Activated CD4-positive, alpha-beta T cell treated with anti-CD3 and anti-CD28 coated beads for 36 hours (primary cell): ENCODE measurements around the gene C13orf46. TPM values are rescaled to one million over a fixed set of nuclear protein-coding genes. Genes with fewer than 3 reads are reported as not detected.

Experiments
- ATAC-seq: fragments of 200-7000 bp; cut with Tn5 transposase; one replicate; pipeline ENCODE4 v1.10.0; 2021; ENCODE audit warnings: mild to moderate bottlenecking, moderate library complexity
- CTCF ChIA-PET: fragments of 350-600 bp; sonication (Branson Sonifier 250); formaldehyde crosslinking; loops from one replicate; lab custom pipeline; 2021; ENCODE audit warnings: antibody characterized with exemption; lab: Charles Lee
- POLR2A ChIA-PET: fragments of 350-600 bp; sonication (Branson Sonifier 250); formaldehyde crosslinking; loops from one replicate; lab custom pipeline; 2021; ENCODE audit warnings: antibody characterized with exemption, inconsistent platforms; lab: Charles Lee
- DNase-seq: peaks from one replicate; pipeline ENCODE4 v3.0.0-alpha.2; 2020
- H3K27ac Mint-ChIP-seq: one replicate; pipeline ENCODE4 v1.8.0; 2021; ENCODE audit warnings: mixed read lengths
- H3K27me3 Mint-ChIP-seq: one replicate; pipeline ENCODE4 v1.8.0; 2021; ENCODE audit warnings: mixed read lengths
- H3K36me3 Mint-ChIP-seq: one replicate; pipeline ENCODE4 v1.8.0; 2021; ENCODE audit warnings: low read depth, mixed read lengths
- H3K4me1 Mint-ChIP-seq: one replicate; pipeline ENCODE4 v1.8.0; 2021; ENCODE audit warnings: mixed read lengths
- H3K4me3 Mint-ChIP-seq: one replicate; pipeline ENCODE4 v1.8.0; 2021; ENCODE audit warnings: mild to moderate bottlenecking, moderate library complexity, mixed read lengths
- H3K9me3 Mint-ChIP-seq: one replicate; pipeline ENCODE4 v1.8.0; 2021; ENCODE audit warnings: low read depth, mixed read lengths
- intact Hi-C, 2 experiments: fragments of 100-400 bp; cut with DNase I in 1 of 2; cut with micrococcal nuclease in 1 of 2; formaldehyde crosslinking; loops; one replicate each; pipeline versions ENCODE4 v1.14.2 to v1.15.1; 2022 to 2024; cut with DNase I, micrococcal nuclease
- total RNA-seq, 2 experiments: library from RNA; stranded (reverse); gene quantifications; one replicate each; pipeline ENCODE4 v1.2.3, GENCODE V29; 2021

The C13orf46 gene
- total RNA-seq, 2 experiments from 2014 or later, result 1.6 to 2.2 TPM

DNA sequence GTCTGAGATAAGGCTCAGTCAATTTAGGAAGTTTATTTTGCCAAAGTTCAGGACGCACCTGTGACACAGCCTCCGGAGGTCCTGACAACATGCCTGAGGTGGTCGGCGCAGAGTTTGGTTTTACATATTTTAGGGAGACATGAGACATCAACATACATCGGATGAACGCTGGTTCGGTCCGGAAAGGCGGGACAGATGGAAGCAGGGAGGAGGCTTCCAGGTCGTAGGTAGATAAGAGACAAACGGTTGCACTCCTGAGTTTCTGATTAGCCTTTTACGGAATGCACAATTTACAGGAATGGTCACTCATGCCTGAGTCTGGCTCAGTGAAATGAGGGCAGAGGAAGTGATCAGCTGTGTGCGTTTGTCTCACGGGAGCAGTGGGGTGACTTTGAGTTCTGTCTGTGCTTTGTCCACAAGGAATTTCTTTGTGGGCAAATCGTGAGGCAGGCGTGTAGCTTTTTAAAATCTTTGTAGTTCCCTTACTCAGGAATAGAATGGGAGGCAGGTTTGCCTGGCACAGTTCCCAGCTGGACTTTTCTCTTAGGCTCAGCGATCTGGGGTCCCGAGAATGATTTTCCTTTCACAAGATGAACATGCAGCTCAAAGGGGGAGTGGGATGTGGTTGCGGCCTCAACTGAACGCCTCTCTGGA lies 36.2 kb downstream of the C13orf46 start:
- DNase-seq, result no peak
- Mint-ChIP-seq H3K4me1 (no peaks in the 10 kb centered on the region), H3K27me3 (no peaks in the 10 kb centered on the region), H3K9me3 (no peaks in the 10 kb centered on the region), H3K4me3 (no peak overlapping the region), H3K36me3 (no peaks in the 10 kb centered on the region), H3K27ac (no peak overlapping the region)
- CTCF ChIA-PET, result no interaction called here
- POLR2A ChIA-PET, result no interaction called here
- intact Hi-C loops, result no loop called here
- no peak for ATAC-seq

- Mint-ChIP-seq H3K4me3 (no peak overlapping the region), H3K9me3 (no peaks in the 10 kb centered on the region), H3K36me3 (no peaks in the 10 kb centered on the region), H3K27ac (no peak overlapping the region), H3K27me3 (no peaks in the 10 kb centered on the region), H3K4me1 (no peaks in the 10 kb centered on the region)
- intact Hi-C loops, result no loop called here
- POLR2A ChIA-PET, result no interaction called here
- DNase-seq, result no peak
- CTCF ChIA-PET, result interaction anchor here (1.1 kb wide), 1 partner anchor 342 kb away, joined by 3 read pairs; no protein-coding TSS in a partner anchor
- ATAC-seq, result no peak
Measured at GRCh38 chr13:113937073-113937472, 36.8 kb downstream of the C13orf46 start.

DNA sequence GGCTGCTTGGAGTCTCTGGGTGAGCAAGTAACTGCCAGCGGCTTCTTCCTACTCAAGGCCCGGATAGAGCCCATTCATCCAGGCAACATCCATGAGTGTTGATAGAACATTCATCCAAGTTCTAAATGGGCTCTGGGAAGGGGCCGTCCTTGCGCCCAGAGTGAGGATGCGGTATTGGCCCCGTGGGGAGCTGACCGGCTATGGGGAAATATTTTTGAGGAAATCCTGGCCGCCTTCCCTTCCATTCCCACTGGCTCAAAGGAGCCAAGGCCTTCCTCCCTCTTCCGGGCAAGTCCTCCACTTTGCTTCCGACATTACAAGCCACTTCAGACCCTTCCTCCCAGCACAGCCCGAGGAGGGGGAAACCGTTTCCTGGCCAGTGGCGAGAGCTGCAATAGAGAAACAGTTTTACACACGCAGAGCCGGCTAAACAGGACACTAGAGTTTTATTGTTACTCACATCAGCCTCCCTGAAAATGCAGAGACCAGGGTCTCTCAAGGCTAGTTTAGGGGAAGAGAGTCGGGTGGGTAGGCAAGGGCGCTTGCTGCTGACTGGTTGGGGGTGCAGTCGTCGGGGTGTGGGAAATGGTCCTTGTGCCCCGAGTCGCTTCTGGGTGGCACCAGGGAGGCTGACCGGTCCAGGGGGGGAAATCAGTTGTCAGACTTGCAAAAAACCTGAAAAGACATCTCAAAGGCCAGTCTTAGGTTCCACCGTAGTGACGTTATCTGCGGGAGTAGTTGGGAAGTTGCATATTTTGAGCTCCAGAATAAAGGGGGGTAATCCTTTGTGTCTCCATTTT lies 37.5 kb downstream of the C13orf46 start:
- peak; percentile 1 for DNase-seq
- ATAC-seq, result no peak
- Mint-ChIP-seq H3K4me1 (peaks cover 5% of the 10 kb centered on the region), H3K36me3 (no peaks in the 10 kb centered on the region), H3K9me3 (no peaks in the 10 kb centered on the region), H3K27ac (no peak overlapping the region), H3K4me3 (no peak overlapping the region), H3K27me3 (no peaks in the 10 kb centered on the region)
- ChIA-PET CTCF (interaction anchor here (1.1 kb wide), 1 partner anchor 343 kb away, joined by 3 read pairs; no protein-coding TSS in a partner anchor), POLR2A (no interaction called here)
- intact Hi-C loops, result no loop called here

- no peak for ATAC-seq
- DNase-seq, result peak; percentile 1
- Mint-ChIP-seq H3K4me3 (no peak overlapping the region), H3K27ac (no peak overlapping the region), H3K4me1 (peaks cover 11% of the 10 kb centered on the region), H3K27me3 (no peaks in the 10 kb centered on the region), H3K36me3 (no peaks in the 10 kb centered on the region), H3K9me3 (no peaks in the 10 kb centered on the region)
- intact Hi-C loops, result no loop called here
- ChIA-PET CTCF (interaction anchor here (0.7 kb wide), 1 partner anchor 858 kb away, joined by 3 read pairs; no protein-coding TSS in a partner anchor), POLR2A (no interaction called here)
Measured at GRCh38 chr13:113935001-113935844, 38.7 kb downstream of the C13orf46 start.

- H3K9me3 Mint-ChIP-seq, result no peaks in the 10 kb centered on the region
- H3K36me3 Mint-ChIP-seq, result no peaks in the 10 kb centered on the region
- H3K4me1 Mint-ChIP-seq, result peaks cover 11% of the 10 kb centered on the region
- CTCF ChIA-PET, result no interaction called here
- POLR2A ChIA-PET, result no interaction called here
- DNase-seq (no peak), ATAC-seq (no peak)
- intact Hi-C loops, result no loop called here
- no peak overlapping the region for H3K27ac Mint-ChIP-seq
- no peak overlapping the region for H3K4me3 Mint-ChIP-seq
- H3K27me3 Mint-ChIP-seq, result no peaks in the 10 kb centered on the region
Measured at GRCh38 chr13:113934576-113934975, 39.3 kb downstream of the C13orf46 start.

DNA sequence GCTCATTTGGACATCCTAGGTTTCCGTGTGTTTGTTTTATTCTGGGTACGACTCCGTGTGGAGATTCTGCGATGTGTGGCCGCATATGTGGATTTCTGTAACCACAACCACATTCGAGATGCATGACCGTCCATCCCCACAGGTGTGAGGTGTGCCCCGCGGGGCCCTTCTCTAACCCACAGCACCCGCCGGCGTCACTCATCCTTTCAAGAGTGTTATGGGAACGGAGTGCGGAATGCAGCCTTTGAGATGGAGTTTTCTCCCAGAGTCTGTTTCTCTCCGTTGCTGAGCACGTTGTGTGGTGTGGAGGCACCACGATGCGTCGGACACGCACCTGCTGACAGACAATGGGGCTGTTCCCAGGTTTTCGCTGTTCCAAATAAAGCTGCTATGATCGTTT lies 40.0 kb downstream of the C13orf46 start:
- Mint-ChIP-seq H3K9me3 (no peaks in the 10 kb centered on the region), H3K36me3 (no peaks in the 10 kb centered on the region), H3K27me3 (no peaks in the 10 kb centered on the region), H3K4me3 (no peak overlapping the region), H3K27ac (no peak overlapping the region), H3K4me1 (peaks cover 11% of the 10 kb centered on the region)
- ChIA-PET CTCF (interaction anchor here (0.8 kb wide), 1 partner anchor 251 kb away, joined by 3 read pairs; no protein-coding TSS in a partner anchor), POLR2A (no interaction called here)
- intact Hi-C loops, result no loop called here
- DNase-seq (no peak), ATAC-seq (no peak)

GRCh38 chr13:113931841-113932459 lies 41.9 kb downstream of the C13orf46 start:
- ChIA-PET CTCF (interaction anchor here (0.6 kb wide), 1 partner anchor 85 kb away, joined by 4 read pairs; no protein-coding TSS in a partner anchor), POLR2A (no interaction called here)
- Mint-ChIP-seq H3K4me1 (peaks cover 11% of the 10 kb centered on the region), H3K4me3 (no peak overlapping the region), H3K9me3 (no peaks in the 10 kb centered on the region), H3K27ac (no peak overlapping the region), H3K27me3 (no peaks in the 10 kb centered on the region), H3K36me3 (no peaks in the 10 kb centered on the region)
- no peak for ATAC-seq
- DNase-seq, result peak; percentile 1
- intact Hi-C loops, result no loop called here

- H3K36me3 Mint-ChIP-seq, result no peaks in the 10 kb centered on the region
- no peaks in the 10 kb centered on the region for H3K27me3 Mint-ChIP-seq
- peak; percentile 77 for ATAC-seq
- POLR2A ChIA-PET, result no interaction called here
- H3K4me3 Mint-ChIP-seq, result no peak overlapping the region
- CTCF ChIA-PET, result no interaction called here
- H3K9me3 Mint-ChIP-seq, result no peaks in the 10 kb centered on the region
- intact Hi-C loops, result no loop called here
- peak; percentile 56 for DNase-seq
- H3K27ac Mint-ChIP-seq, result no peak overlapping the region
- peaks cover 11% of the 10 kb centered on the region for H3K4me1 Mint-ChIP-seq
Measured at GRCh38 chr13:113930671-113931637, 42.9 kb downstream of the C13orf46 start.

DNA sequence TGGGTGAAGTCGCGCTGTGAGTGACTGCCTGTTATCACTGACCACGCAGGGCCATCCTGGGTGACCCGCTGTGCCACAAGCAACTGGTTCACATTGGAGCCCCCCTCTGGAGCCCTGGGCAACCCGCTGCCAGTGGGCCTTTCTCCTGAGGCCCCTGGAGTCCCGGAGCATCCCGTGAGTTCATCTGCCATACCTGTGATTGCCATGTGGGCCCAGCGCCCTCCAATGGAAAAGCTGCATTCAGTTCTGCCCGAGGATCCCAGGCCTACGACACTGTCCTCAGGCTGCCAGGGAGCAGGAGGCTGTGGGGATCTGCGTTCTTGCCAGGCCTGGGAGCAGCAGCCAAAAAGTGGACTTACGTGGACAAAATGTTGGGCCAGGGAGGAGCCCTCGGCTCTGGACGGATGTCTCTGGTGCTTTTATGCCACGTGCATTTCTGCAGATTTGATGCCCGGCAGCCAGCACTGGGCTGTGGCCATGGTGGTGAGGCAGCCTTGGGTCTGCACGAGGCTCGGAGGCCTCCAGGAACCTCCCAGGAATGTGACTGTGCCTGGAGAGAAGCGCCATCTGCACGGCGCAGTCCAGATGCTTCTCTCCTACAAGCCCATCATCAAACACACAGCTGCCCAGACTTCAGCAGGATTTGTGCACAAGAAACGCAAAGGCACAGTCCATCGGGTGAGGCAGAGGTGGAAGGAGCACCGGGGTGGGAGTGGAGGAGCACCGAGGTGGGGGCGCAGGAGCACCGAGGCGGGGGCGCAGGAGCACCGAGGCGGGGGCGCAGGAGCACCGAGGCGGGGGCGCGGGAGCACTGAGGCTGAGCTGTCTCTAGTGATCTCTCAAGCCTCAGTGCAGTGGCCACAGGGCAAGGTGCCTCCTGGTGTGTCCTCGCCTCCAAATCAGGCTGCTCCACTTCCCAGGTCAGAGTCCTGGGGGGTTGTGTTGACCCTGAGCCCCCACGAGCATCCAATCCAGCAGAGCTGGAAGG lies 44.0 kb downstream of the C13orf46 start:
- Mint-ChIP-seq H3K27me3 (peaks cover 4% of the 10 kb centered on the region), H3K36me3 (no peaks in the 10 kb centered on the region), H3K9me3 (no peaks in the 10 kb centered on the region), H3K4me1 (peaks cover 11% of the 10 kb centered on the region), H3K27ac (no peak overlapping the region), H3K4me3 (no peak overlapping the region)
- POLR2A ChIA-PET, result no interaction called here
- intact Hi-C loops, result no loop called here
- ATAC-seq, result no peak
- DNase-seq, result peak; percentile 2
- CTCF ChIA-PET, result interaction anchor here (0.6 kb wide), 1 partner anchor 432 kb away, joined by 3 read pairs; no protein-coding TSS in a partner anchor
